WERI-Rb-1 (cell line): ENCODE measurements around the gene PTGFR.

ENCODE experiments used
- DNase-seq: peaks from one replicate; pipeline ENCODE4 v3.0.0-alpha.2; 2020
- H3K27ac ChIP-seq: fragments of 250-450 bp; sonication (Bioruptor Pico); 2 replicates; pipeline ENCODE4 v1.5.1; 2020; ENCODE audit warnings: mild to moderate bottlenecking, moderate library complexity
- H3K27me3 ChIP-seq: fragments of 250-450 bp; sonication (Bioruptor Pico); 2 replicates; pipeline ENCODE4 v1.5.1; 2021; ENCODE audit warnings: mild to moderate bottlenecking, low read depth, moderate library complexity; ENCODE audit not compliant: insufficient read depth, severe bottlenecking
- H3K36me3 ChIP-seq: fragments of 250-450 bp; sonication (Bioruptor Pico); 2 replicates; pipeline ENCODE4 v1.5.1; 2020; ENCODE audit warnings: mild to moderate bottlenecking, moderate library complexity
- H3K4me3 ChIP-seq: 2 replicates; pipeline ENCODE4 v1.5.1; 2011; ENCODE audit warnings: low read depth, mild to moderate bottlenecking, control low read depth, low read length
- H3K9me3 ChIP-seq: fragments of 250-450 bp; sonication (Bioruptor Pico); 2 replicates; pipeline ENCODE4 v1.5.1; 2021; ENCODE audit warnings: mild to moderate bottlenecking, moderate library complexity; ENCODE audit not compliant: severe bottlenecking
- CTCF ChIP-seq: IDR thresholded peaks from 2 replicates; pipeline ENCODE4 v1.5.1; 2011; ENCODE audit warnings: low read depth, mild to moderate bottlenecking, control low read depth, inconsistent platforms, low read length

The PTGFR gene

DNA sequence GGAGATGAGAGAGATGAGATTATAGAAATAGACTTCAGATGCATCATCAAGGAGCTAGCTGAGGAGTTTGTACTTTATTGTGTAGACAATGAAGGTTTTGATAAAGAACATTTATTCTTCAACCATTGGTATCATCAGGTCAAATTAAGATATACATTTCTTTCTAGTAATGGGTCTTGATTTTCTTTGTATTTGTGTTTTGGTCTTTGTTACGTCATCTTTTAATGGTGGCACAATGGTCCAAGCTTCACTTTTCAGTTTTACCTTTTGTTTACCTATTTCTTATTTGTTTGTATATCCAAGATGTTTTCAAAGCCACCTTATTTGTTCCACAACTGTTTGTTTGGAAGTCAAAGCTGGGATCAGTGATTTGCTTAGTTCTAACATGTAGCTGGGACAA, 44.5 kb downstream of the PTGFR start:
- DNase-seq = no peak
- no peaks in the 10 kb centered on the region for H3K9me3 ChIP-seq
- no peak for TF ChIP-seq CTCF
- H3K27ac ChIP-seq = no peak overlapping the region
- H3K4me3 ChIP-seq = no peak overlapping the region
- H3K27me3 ChIP-seq = no peaks in the 10 kb centered on the region
- H3K36me3 ChIP-seq = no peaks in the 10 kb centered on the region

DNA sequence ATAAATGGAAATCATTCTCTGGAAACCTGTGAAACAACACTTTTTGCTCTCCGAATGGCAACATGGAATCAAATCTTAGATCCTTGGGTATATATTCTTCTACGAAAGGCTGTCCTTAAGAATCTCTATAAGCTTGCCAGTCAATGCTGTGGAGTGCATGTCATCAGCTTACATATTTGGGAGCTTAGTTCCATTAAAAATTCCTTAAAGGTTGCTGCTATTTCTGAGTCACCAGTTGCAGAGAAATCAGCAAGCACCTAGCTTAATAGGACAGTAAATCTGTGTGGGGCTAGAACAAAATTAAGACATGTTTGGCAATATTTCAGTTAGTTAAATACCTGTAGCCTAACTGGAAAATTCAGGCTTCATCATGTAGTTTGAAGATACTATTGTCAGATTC, 45.7 kb downstream of the PTGFR start:
- H3K27ac ChIP-seq = no peak overlapping the region
- TF ChIP-seq CTCF = no peak
- H3K9me3 ChIP-seq = no peaks in the 10 kb centered on the region
- H3K4me3 ChIP-seq = no peak overlapping the region
- H3K36me3 ChIP-seq = no peaks in the 10 kb centered on the region
- no peaks in the 10 kb centered on the region for H3K27me3 ChIP-seq
- DNase-seq = no peak

- no peak for TF ChIP-seq CTCF
- H3K27ac ChIP-seq = no peak overlapping the region
- DNase-seq = no peak
Observed at GRCh38 chr1:78540048-78540447, 49.3 kb downstream of the PTGFR start.

DNA sequence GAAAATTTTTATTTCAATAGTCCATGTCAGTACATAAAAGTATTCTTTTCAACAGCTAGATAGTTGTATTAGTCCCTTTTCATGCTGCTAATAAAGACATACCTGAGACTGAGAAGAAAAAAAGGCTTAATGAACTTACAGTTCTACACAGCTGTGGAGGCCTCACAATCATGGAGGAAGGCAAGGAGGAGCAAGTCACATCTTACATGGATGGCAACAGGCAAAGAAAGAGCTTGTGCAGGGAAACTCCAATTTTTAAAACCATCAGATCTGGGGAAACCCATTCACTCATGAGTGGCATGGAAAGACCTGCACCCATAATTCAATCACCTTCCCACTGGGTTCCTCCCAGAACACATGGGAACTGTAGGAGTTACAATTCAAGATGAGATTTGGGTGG, 50.7 kb downstream of the PTGFR start:
- Histone ChIP-seq H3K27me3 (no peaks in the 10 kb centered on the region), H3K36me3 (no peaks in the 10 kb centered on the region), H3K27ac (no peak overlapping the region), H3K4me3 (no peak overlapping the region), H3K9me3 (no peaks in the 10 kb centered on the region)
- TF ChIP-seq CTCF = no peak
- no peak for DNase-seq

More at GRCh38 chr1:78540048-78540447, 49.3 kb downstream of the PTGFR start:
- Histone ChIP-seq H3K4me3 (no peak overlapping the region), H3K27me3 (no peaks in the 10 kb centered on the region), H3K9me3 (no peaks in the 10 kb centered on the region), H3K36me3 (no peaks in the 10 kb centered on the region)

DNA sequence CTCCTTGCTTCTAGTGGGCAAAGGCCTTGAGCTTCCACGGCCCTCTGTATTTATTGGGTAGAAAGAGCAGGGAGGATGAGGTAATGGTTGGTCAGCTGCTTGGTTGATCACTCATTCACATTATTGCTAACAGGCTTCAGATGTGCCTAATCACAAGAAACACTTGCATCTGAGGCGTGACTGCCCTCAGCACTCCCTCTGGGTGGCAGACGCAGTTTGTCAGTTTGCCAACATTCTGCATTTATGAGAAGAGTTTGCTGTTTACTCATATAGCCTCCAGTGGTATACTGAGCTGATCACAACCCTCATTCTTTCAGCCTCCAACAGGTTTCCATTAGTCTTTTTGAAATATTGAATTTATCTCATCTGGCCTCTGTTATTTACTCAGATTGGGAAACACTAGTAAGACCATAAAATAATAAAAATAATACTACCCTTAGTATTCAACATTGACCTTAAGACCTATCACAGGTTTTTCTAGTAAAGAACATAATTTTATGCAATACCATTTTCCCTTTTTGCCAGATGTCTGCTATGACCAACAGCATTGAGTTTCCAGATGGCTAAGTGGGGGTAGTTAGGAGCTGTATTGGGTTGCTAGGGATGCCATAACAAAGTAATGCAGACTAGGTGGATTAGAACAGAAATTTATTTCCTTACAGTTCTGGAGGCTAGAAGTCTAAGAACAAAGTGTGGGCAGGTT, 53.3 kb downstream of the PTGFR start:
- Histone ChIP-seq H3K27me3 (no peaks in the 10 kb centered on the region), H3K36me3 (no peaks in the 10 kb centered on the region), H3K4me3 (no peak overlapping the region), H3K27ac (no peak overlapping the region), H3K9me3 (no peaks in the 10 kb centered on the region)
- no peak for TF ChIP-seq CTCF
- DNase-seq = no peak

GRCh38 chr1:78547081-78547480, 56.3 kb downstream of the PTGFR start:
- H3K27me3 ChIP-seq = no peaks in the 10 kb centered on the region
- no peak for DNase-seq
- no peaks in the 10 kb centered on the region for H3K36me3 ChIP-seq
- no peak for TF ChIP-seq CTCF
- H3K9me3 ChIP-seq = no peaks in the 10 kb centered on the region
- no peak overlapping the region for H3K4me3 ChIP-seq
- H3K27ac ChIP-seq = no peak overlapping the region
